Muscle of leg (tissue), 11 donors: Measurements from ENCODE around the gene GPR141. TPM values are rescaled to one million over a fixed set of nuclear protein-coding genes. Genes with fewer than 3 reads are reported as not detected.

Source experiments
- DNase-seq: peaks from one replicate; pipeline ENCODE4 v3.0.0; 2013
- H3K27ac ChIP-seq: one replicate; pipeline ENCODE4 v1.5.1; 2013; ENCODE audit warnings: mild to moderate bottlenecking, low read length, control low read depth
- H3K27me3 ChIP-seq: one replicate; pipeline ENCODE4 v1.6.1; 2013; ENCODE audit warnings: low read length; ENCODE audit not compliant: control insufficient read depth, insufficient read depth
- H3K36me3 ChIP-seq: one replicate; pipeline ENCODE4 v1.6.1; 2013; ENCODE audit warnings: low read length; ENCODE audit not compliant: control insufficient read depth, insufficient read depth
- H3K4me1 ChIP-seq: one replicate; pipeline ENCODE4 v1.6.1; 2013; ENCODE audit warnings: low read length; ENCODE audit not compliant: control insufficient read depth, insufficient read depth
- H3K4me3 ChIP-seq: one replicate; pipeline ENCODE4 v1.5.1; 2013; ENCODE audit warnings: low read length, control low read depth
- H3K9me3 ChIP-seq: replicated peaks from 2 replicates; pipeline ENCODE4 v1.6.1; 2013; ENCODE audit warnings: low read depth, low read length; ENCODE audit not compliant: control insufficient read depth
- WGBS: methylation state at CpG from one replicate; pipeline ENCODE4 v1.1.5; 2013; ENCODE audit warnings: missing lambda C conversion rate; ENCODE audit not compliant: insufficient coverage; 5-methylcytosine and 5-hydroxymethylcytosine counted together
- polyA plus RNA-seq, 8 donors: library from polyadenylated mRNA; unstranded; fragments of 120-200 nt; gene quantifications; one replicate each; pipeline versions ENCODE4 v1.2.1 to v1.2.3, GENCODE V29; 2013; ENCODE audit warnings: inconsistent platforms in 1 of 8, low replicate concordance in 1 of 8; ENCODE audit not compliant: insufficient read length in 8 of 8, insufficient read depth in 1 of 8
- total RNA-seq: library from RNA; stranded (reverse); fragments of 120-200 nt; gene quantifications from one replicate; pipeline ENCODE4 v1.2.4, GENCODE V29; 2013

Gene GPR141
- total and polyA plus RNA-seq, 9 donors = 0.16 to 0.66 (median 0.50) TPM; not detected in 1

GRCh38 chr7:37729181-37729580 is 45.6 kb downstream of the GPR141 start:
- Histone ChIP-seq H3K9me3 (no peaks in the 10 kb centered on the region), H3K36me3 (no peaks in the 10 kb centered on the region), H3K27ac (peak overlapping the region; percentile 6), H3K27me3 (no peaks in the 10 kb centered on the region), H3K4me3 (no peak overlapping the region), H3K4me1 (peaks cover 3% of the 10 kb centered on the region)
- DNase-seq = no peak

- 56% methylated on average over 3 of the region's 4 CpGs for WGBS
- H3K27me3 ChIP-seq = no peaks in the 10 kb centered on the region
- no peak overlapping the region for H3K4me3 ChIP-seq
- no peaks in the 10 kb centered on the region for H3K36me3 ChIP-seq
- peak; percentile 83 for DNase-seq
- no peaks in the 10 kb centered on the region for H3K9me3 ChIP-seq
- no peak overlapping the region for H3K27ac ChIP-seq
- H3K4me1 ChIP-seq = peaks cover 3% of the 10 kb centered on the region
These were observed 46.9 kb downstream of the GPR141 start for GRCh38 chr7:37730501-37730900.

- no peak overlapping the region for H3K4me3 ChIP-seq
- H3K27ac ChIP-seq = peak overlapping the region; percentile 3
- peaks cover 3% of the 10 kb centered on the region for H3K4me1 ChIP-seq
- no peaks in the 10 kb centered on the region for H3K36me3 ChIP-seq
- no peaks in the 10 kb centered on the region for H3K9me3 ChIP-seq
- no peaks in the 10 kb centered on the region for H3K27me3 ChIP-seq
- 0% methylated on average over 1 of the region's 3 CpGs for WGBS
- DNase-seq = peak; percentile 89
These were observed 48.7 kb downstream of the GPR141 start for GRCh38 chr7:37732253-37732652.

GRCh38 chr7:37732888-37733287 is 49.3 kb downstream of the GPR141 start:
- Histone ChIP-seq H3K4me3 (no peak overlapping the region), H3K9me3 (no peaks in the 10 kb centered on the region), H3K4me1 (peaks cover 3% of the 10 kb centered on the region), H3K27me3 (no peaks in the 10 kb centered on the region), H3K27ac (peak overlapping the region; percentile 3), H3K36me3 (no peaks in the 10 kb centered on the region)
- WGBS = 79% methylated on average over 2 of the region's 2 CpGs
- peak; percentile 41 for DNase-seq

GRCh38 chr7:37735196-37735595 is 51.6 kb downstream of the GPR141 start:
- H3K4me1 ChIP-seq = no peaks in the 10 kb centered on the region
- H3K9me3 ChIP-seq = no peaks in the 10 kb centered on the region
- H3K36me3 ChIP-seq = no peaks in the 10 kb centered on the region
- DNase-seq = no peak
- H3K4me3 ChIP-seq = no peak overlapping the region
- H3K27ac ChIP-seq = no peak overlapping the region
- H3K27me3 ChIP-seq = no peaks in the 10 kb centered on the region

GRCh38 chr7:37738321-37738720 is 54.8 kb downstream of the GPR141 start:
- no peak overlapping the region for H3K27ac ChIP-seq
- no CpG with 5 or more reads among the region's 1 CpG for WGBS
- peak; percentile 80 for DNase-seq

GRCh38 chr7:37740398-37740797 is 56.8 kb downstream of the GPR141 start:
- Histone ChIP-seq H3K4me1 (no peaks in the 10 kb centered on the region), H3K4me3 (no peak overlapping the region), H3K27me3 (no peaks in the 10 kb centered on the region), H3K9me3 (no peaks in the 10 kb centered on the region), H3K27ac (no peak overlapping the region), H3K36me3 (no peaks in the 10 kb centered on the region)
- no peak for DNase-seq
- 91% methylated on average over 7 of the region's 7 CpGs for WGBS

More at GRCh38 chr7:37738321-37738720, 54.8 kb downstream of the GPR141 start:
- Histone ChIP-seq H3K36me3 (no peaks in the 10 kb centered on the region), H3K27me3 (no peaks in the 10 kb centered on the region), H3K4me3 (no peak overlapping the region), H3K9me3 (no peaks in the 10 kb centered on the region), H3K4me1 (no peaks in the 10 kb centered on the region)

- Histone ChIP-seq H3K36me3 (no peaks in the 10 kb centered on the region), H3K27me3 (no peaks in the 10 kb centered on the region), H3K4me1 (no peaks in the 10 kb centered on the region), H3K4me3 (no peak overlapping the region), H3K27ac (no peak overlapping the region), H3K9me3 (no peaks in the 10 kb centered on the region)
- WGBS = no CpG with 5 or more reads among the region's 2 CpGs
- DNase-seq = no peak
These were observed 58.2 kb downstream of the GPR141 start for GRCh38 chr7:37741776-37742175.

- no peaks in the 10 kb centered on the region for H3K4me1 ChIP-seq
- WGBS = no CpG with 5 or more reads among the region's 1 CpG
- no peaks in the 10 kb centered on the region for H3K9me3 ChIP-seq
- H3K27ac ChIP-seq = no peak overlapping the region
- no peak for DNase-seq
- H3K27me3 ChIP-seq = no peaks in the 10 kb centered on the region
- H3K36me3 ChIP-seq = no peaks in the 10 kb centered on the region
- H3K4me3 ChIP-seq = no peak overlapping the region
These were observed 67.5 kb downstream of the GPR141 start for GRCh38 chr7:37751096-37751495.

GRCh38 chr7:37753398-37754050 is 70.0 kb downstream of the GPR141 start:
- Histone ChIP-seq H3K27ac (no peak overlapping the region), H3K4me1 (no peaks in the 10 kb centered on the region), H3K36me3 (no peaks in the 10 kb centered on the region), H3K4me3 (no peak overlapping the region), H3K27me3 (no peaks in the 10 kb centered on the region), H3K9me3 (no peaks in the 10 kb centered on the region)
- no CpG with 5 or more reads among the region's 1 CpG for WGBS
- DNase-seq = no peak
